ENCODE measurements around the gene FRMD4A. TPM values are rescaled to one million over a fixed set of nuclear protein-coding genes. Genes with fewer than 3 reads are reported as not detected.

The FRMD4A gene
- total RNA-seq, 1 experiment from 2014 or later, result 19.6 TPM

GRCh38 chr10:14372606-14373005 lies 41.9 kb upstream of the FRMD4A start:
- WGBS (ENCODE audit: extremely low coverage, insufficient read length, low lambda C conversion rate), result no CpG with 5 or more reads among the region's 4 CpGs
- Histone ChIP-seq H3K56ac (ENCODE audit: insufficient read length, low read depth, low read length) (no peak overlapping the region), H3K23me2 (ENCODE audit: insufficient read length, low read depth, low read length, poor library complexity, severe bottlenecking) (no peaks in the 10 kb centered on the region), H2BK120ac (ENCODE audit: low read depth, low read length, poor library complexity, severe bottlenecking) (no peak overlapping the region), H3K4ac (ENCODE audit: low read depth, low read length) (no peak overlapping the region), H3K79me2 (ENCODE audit: insufficient read depth, low read length) (no peaks in the 10 kb centered on the region), H3K27me3 (ENCODE audit: insufficient read depth, low read length) (no peaks in the 10 kb centered on the region), H3K79me1 (ENCODE audit: insufficient read depth, low read depth, low read length, poor library complexity, severe bottlenecking) (no peaks in the 10 kb centered on the region), H3K9me3 (ENCODE audit: control insufficient read depth, low read depth, low read length) (no peaks in the 10 kb centered on the region), H2BK15ac (ENCODE audit: low read depth, low read length) (no peak overlapping the region), H3K4me1 (ENCODE audit: insufficient read depth, low read length) (no peaks in the 10 kb centered on the region), H3K4me2 (ENCODE audit: insufficient read depth, insufficient read length, low read length) (no peak overlapping the region), H3K18ac (ENCODE audit: insufficient read length, low read depth, low read length) (no peak overlapping the region), H4K20me1 (ENCODE audit: control insufficient read depth, insufficient read depth, insufficient read length) (no peaks in the 10 kb centered on the region), H3T11ph (ENCODE audit: low read length) (no peak overlapping the region), H3K23ac (ENCODE audit: insufficient read length, low read depth, low read length) (no peak overlapping the region), H3K27ac (ENCODE audit: insufficient read length, low read depth, low read length) (no peak overlapping the region), H2AK5ac (ENCODE audit: insufficient read length, low read length) (no peak overlapping the region), H4K8ac (replicated peaks; ENCODE audit: insufficient read length, low read depth, low read length) (no peak overlapping the region), H3K14ac (ENCODE audit: insufficient read depth, low read length) (no peak overlapping the region), H3K9ac (ENCODE audit: extremely low read depth, insufficient read length, low read length) (no peak overlapping the region), H4K5ac (ENCODE audit: insufficient read length, low read depth, low read length) (no peak overlapping the region), H2BK20ac (ENCODE audit: low read depth, low read length, poor library complexity, severe bottlenecking) (no peak overlapping the region), H2BK12ac (ENCODE audit: insufficient read length, low read depth, low read length) (no peak overlapping the region), H2BK5ac (ENCODE audit: insufficient read length, low read length) (no peak overlapping the region), H4K91ac (ENCODE audit: insufficient read length, low read depth, low read length) (no peak overlapping the region), H2AFZ (ENCODE audit: low read length) (no peak overlapping the region)
- Mint-ChIP-seq H3K9me3 (peaks cover 0 to 8% of the 10 kb centered on the region in 2 experiments; a peak in 3 of 5 replicates), H3K36me3 (ENCODE audit: insufficient read depth in 1 of 3, low read depth in 3 of 3) (no peaks in the 10 kb centered on the region; a peak in 1 of 7 replicates), H3K4me1 (peaks cover 15 to 22% of the 10 kb centered on the region in 2 experiments), H3K4me3 (no peak overlapping the region), H3K27me3 (ENCODE audit: low read depth) (peaks cover 1% of the 10 kb centered on the region; the same call in 1 of the 2 replicates), H3K27ac (peak overlapping the region in 1 of 3 experiments; percentile 71; a peak in 1 of 7 replicates)
- TF ChIP-seq, protein P1, sequence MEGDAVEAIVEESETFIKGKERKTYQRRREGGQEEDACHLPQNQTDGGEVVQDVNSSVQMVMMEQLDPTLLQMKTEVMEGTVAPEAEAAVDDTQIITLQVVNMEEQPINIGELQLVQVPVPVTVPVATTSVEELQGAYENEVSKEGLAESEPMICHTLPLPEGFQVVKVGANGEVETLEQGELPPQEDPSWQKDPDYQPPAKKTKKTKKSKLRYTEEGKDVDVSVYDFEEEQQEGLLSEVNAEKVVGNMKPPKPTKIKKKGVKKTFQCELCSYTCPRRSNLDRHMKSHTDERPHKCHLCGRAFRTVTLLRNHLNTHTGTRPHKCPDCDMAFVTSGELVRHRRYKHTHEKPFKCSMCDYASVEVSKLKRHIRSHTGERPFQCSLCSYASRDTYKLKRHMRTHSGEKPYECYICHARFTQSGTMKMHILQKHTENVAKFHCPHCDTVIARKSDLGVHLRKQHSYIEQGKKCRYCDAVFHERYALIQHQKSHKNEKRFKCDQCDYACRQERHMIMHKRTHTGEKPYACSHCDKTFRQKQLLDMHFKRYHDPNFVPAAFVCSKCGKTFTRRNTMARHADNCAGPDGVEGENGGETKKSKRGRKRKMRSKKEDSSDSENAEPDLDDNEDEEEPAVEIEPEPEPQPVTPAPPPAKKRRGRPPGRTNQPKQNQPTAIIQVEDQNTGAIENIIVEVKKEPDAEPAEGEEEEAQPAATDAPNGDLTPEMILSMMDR (conservative IDR thresholded peaks at IDR 0.05), result no peak
- no peak for DNase-seq

Data from H9 (cell line).